Adrenal gland (tissue), 5 donors: ENCODE measurements around the gene KLHL22.

Source experiments
- CTCF ChIP-seq, 6 experiments: fragments of 450-650 bp in 4 of 6; fragments of 200-600 bp in 2 of 6; sonication (generic) in 1 of 6; IDR thresholded peaks; 1 replicate in 5 of 6; 2 replicates in 1 of 6; pipeline versions ENCODE4 v1.5.1 to v1.8.0; 2016 to 2021; ENCODE audit warnings: antibody characterized with exemption in 6 of 6, mild to moderate bottlenecking in 2 of 6, moderate library complexity in 1 of 6
- POLR2A ChIP-seq, 2 donors: fragments of 450-650 bp; IDR thresholded peaks; one replicate each; pipeline ENCODE4 v1.6.1; 2017; ENCODE audit warnings: antibody characterized with exemption in 2 of 2, mild to moderate bottlenecking in 2 of 2, moderate library complexity in 1 of 2
- donor health status: DM: no; HTN: no; CAD: no.

DNA sequence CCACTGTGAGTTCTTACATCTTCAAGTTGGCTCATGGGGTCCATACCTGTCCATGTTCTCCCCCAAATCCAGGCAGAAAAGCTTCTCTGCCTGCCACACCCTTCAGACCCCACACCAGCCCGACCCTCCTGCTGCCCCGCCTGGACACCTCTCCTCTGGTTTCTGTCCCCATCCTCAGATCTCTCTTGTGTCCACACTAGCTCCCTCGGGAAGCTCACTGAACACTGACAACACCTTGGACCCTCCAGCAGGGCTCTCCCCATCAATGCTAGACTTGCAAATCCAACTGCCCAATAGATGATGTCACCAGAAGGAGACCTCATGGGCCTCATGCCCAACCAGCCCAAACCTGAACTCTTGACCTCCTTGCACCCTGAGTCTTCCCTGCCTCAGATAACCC is 60.8 kb downstream of the KLHL22 start:
- TF ChIP-seq CTCF (IDR thresholded peaks at IDR 0.05): no peak
- TF ChIP-seq POLR2A (IDR thresholded peaks at IDR 0.05): no peak
